ENCODE measurements around the gene CGREF1. TPM values are rescaled to one million over a fixed set of nuclear protein-coding genes. Genes with fewer than 3 reads are reported as not detected.

The CGREF1 gene
- total RNA-seq, 1 experiment from 2014 or later, result 18.7 TPM

GRCh38 chr2:27070653-27071276 lies 48.2 kb downstream of the CGREF1 start:
- Histone ChIP-seq H3K27ac (ENCODE audit: low read length) (peak overlapping the region; percentile 30; the same call in 1 of the 2 replicates), H3K79me2 (ENCODE audit: low read length) (peaks cover 38% of the 10 kb centered on the region), H3F3A (ENCODE audit: low read length, unreplicated experiment) (no peaks in the 10 kb centered on the region), H3K27me3 (ENCODE audit: low read length) (no peaks in the 10 kb centered on the region), H3K9me2 (replicated peaks; ENCODE audit: low read length) (no peaks in the 10 kb centered on the region), H3K4me1 (ENCODE audit: insufficient read depth, low read length) (peaks cover 12% of the 10 kb centered on the region), H3K4me2 (ENCODE audit: low read length) (peak overlapping the region; percentile 95), H2AFZ (ENCODE audit: low read length) (peak overlapping the region; percentile 83), H3K4me3 (ENCODE audit: low read length) (peak overlapping the region; percentile 86), H3K9ac (ENCODE audit: low read length) (peak overlapping the region; percentile 96), H4K20me1 (ENCODE audit: low read length) (no peaks in the 10 kb centered on the region), H3K9me3 (ENCODE audit: low read length) (no peaks in the 10 kb centered on the region), H3K36me3 (ENCODE audit: low read depth, low read length) (peaks cover 13% of the 10 kb centered on the region)
- intact Hi-C loops (cut with micrococcal nuclease), result loop anchor here (1.0 kb wide), 1 partner anchor 300 kb away; the partner anchor contains the start of genes EIF2B4 and SNX17
- TF ChIP-seq EZH2 (IDR thresholded peaks at IDR 0.05; ENCODE audit: low read length, unreplicated experiment) (no peak), EZH2phosphoT487 (IDR thresholded peaks at IDR 0.05; ENCODE audit: borderline replicate concordance, low read length) (no peak), CTCF (conservative IDR thresholded peaks at IDR 0.05; ENCODE audit: low read depth, low read length) (no peak)
- ATAC-seq (peak; percentile 1; the same call in 1 of the 2 replicates), DNase-seq (no peak)
- ChIA-PET POLR2A (ENCODE audit: unreplicated experiment) (interaction anchor here (0.7 kb wide), 1 partner anchor 103 kb away, joined by 11 read pairs; no protein-coding TSS in a partner anchor), CTCF (interaction anchor here (0.6 to 0.8 kb wide), 2 partner anchors 10 to 209 kb away, joined by 3 to 5 read pairs; no protein-coding TSS in a partner anchor)
- BruUV-seq (replicated peaks), result TSS peak; percentile 74

GRCh38 chr2:27069961-27070618 lies 48.8 kb downstream of the CGREF1 start:
- Histone ChIP-seq H3K36me3 (ENCODE audit: low read depth, low read length) (peaks cover 14% of the 10 kb centered on the region), H3K9me3 (ENCODE audit: low read length) (no peaks in the 10 kb centered on the region), H3K9ac (ENCODE audit: low read length) (peak overlapping the region; percentile 96), H3K27me3 (ENCODE audit: low read length) (no peaks in the 10 kb centered on the region), H3K79me2 (ENCODE audit: low read length) (peaks cover 38% of the 10 kb centered on the region), H2AFZ (ENCODE audit: low read length) (no peak overlapping the region), H3F3A (ENCODE audit: low read length, unreplicated experiment) (no peaks in the 10 kb centered on the region), H4K20me1 (ENCODE audit: low read length) (no peaks in the 10 kb centered on the region), H3K27ac (ENCODE audit: low read length) (no peak overlapping the region), H3K9me2 (replicated peaks; ENCODE audit: low read length) (no peaks in the 10 kb centered on the region), H3K4me2 (ENCODE audit: low read length) (peak overlapping the region; percentile 95), H3K4me1 (ENCODE audit: insufficient read depth, low read length) (peaks cover 12% of the 10 kb centered on the region), H3K4me3 (ENCODE audit: low read length) (peak overlapping the region; percentile 86)
- intact Hi-C loops (cut with micrococcal nuclease), result no loop called here
- ATAC-seq (no peak), DNase-seq (no peak)
- TF ChIP-seq EZH2phosphoT487 (IDR thresholded peaks at IDR 0.05; ENCODE audit: borderline replicate concordance, low read length), result no peak
- no TSS peak for BruUV-seq (replicated peaks)
- POLR2A ChIA-PET (ENCODE audit: unreplicated experiment), result no interaction called here
- CTCF ChIA-PET, result no interaction called here

GRCh38 chr2:27069436-27069835 lies 49.5 kb downstream of the CGREF1 start:
- H2AFZ ChIP-seq (ENCODE audit: low read length), result no peak overlapping the region
- DNase-seq (no peak), ATAC-seq (no peak)
- no peaks in the 10 kb centered on the region for H3K27me3 ChIP-seq (ENCODE audit: low read length)
- H3F3A ChIP-seq (ENCODE audit: low read length, unreplicated experiment), result no peaks in the 10 kb centered on the region
- ChIA-PET POLR2A (ENCODE audit: unreplicated experiment) (no interaction called here), CTCF (no interaction called here)
- H3K9ac ChIP-seq (ENCODE audit: low read length), result no peak overlapping the region
- H4K20me1 ChIP-seq (ENCODE audit: low read length), result no peaks in the 10 kb centered on the region
- H3K9me3 ChIP-seq (ENCODE audit: low read length), result no peaks in the 10 kb centered on the region
- no peak overlapping the region for H3K27ac ChIP-seq (ENCODE audit: low read length)
- peaks cover 12% of the 10 kb centered on the region for H3K4me1 ChIP-seq (ENCODE audit: insufficient read depth, low read length)
- peak overlapping the region; percentile 95 for H3K4me2 ChIP-seq (ENCODE audit: low read length)
- peaks cover 38% of the 10 kb centered on the region for H3K79me2 ChIP-seq (ENCODE audit: low read length)
- H3K36me3 ChIP-seq (ENCODE audit: low read depth, low read length), result peaks cover 17% of the 10 kb centered on the region
- intact Hi-C loops (cut with micrococcal nuclease), result no loop called here
- TF ChIP-seq EZH2phosphoT487 (IDR thresholded peaks at IDR 0.05; ENCODE audit: borderline replicate concordance, low read length), result no peak
- TF ChIP-seq EZH2 (IDR thresholded peaks at IDR 0.05; ENCODE audit: low read length, unreplicated experiment), result no peak
- TF ChIP-seq CTCF (conservative IDR thresholded peaks at IDR 0.05; ENCODE audit: low read depth, low read length), result no peak
- no peak overlapping the region for H3K4me3 ChIP-seq (ENCODE audit: low read length)
- no TSS peak for BruUV-seq (replicated peaks)
- H3K9me2 ChIP-seq (replicated peaks; ENCODE audit: low read length), result no peaks in the 10 kb centered on the region

Data from PC-3 (cell line).